Measurements from ENCODE around the gene PACSIN3.

- TF ChIP-seq POLR2A (IDR thresholded peaks at IDR 0.05): no peak
- TF ChIP-seq CTCF (IDR thresholded peaks at IDR 0.05): no peak
These were observed 18.4 kb upstream of the PACSIN3 start for GRCh38 chr11:47204637-47204989.

Data from transverse colon (tissue), 3 donors.